H1 (cell line): ENCODE measurements around the gene HIGD2B. TPM values are rescaled to one million over a fixed set of nuclear protein-coding genes. Genes with fewer than 3 reads are reported as not detected.
"Not testable (repeated sequence)": the region's sequence is repeated elsewhere in the genome, so short reads cannot be mapped to it uniquely, and the experiment has no call there.

Experiments
- CTCF ChIA-PET: fragments of 300-600 bp; sonication (Branson Sonifier 250); formaldehyde crosslinking; loops from one replicate; lab custom pipeline; 2021; ENCODE audit not compliant: partially characterized antibody; lab: Charles Lee
- POLR2A ChIA-PET: fragments of 300-600 bp; sonication (Branson Sonifier 250); formaldehyde crosslinking; loops from one replicate; lab custom pipeline; 2021; ENCODE audit warnings: inconsistent platforms; ENCODE audit not compliant: partially characterized antibody; lab: Charles Lee
- DNase-seq, 2 experiments: peaks; one replicate each; pipeline versions ENCODE4 v3.0.0 to v3.0.0-alpha.2; 2010 to 2022; ENCODE audit warnings: low spot score in 2 of 2, low read depth in 1 of 2, mixed read lengths in 1 of 2
- FAIRE-seq: peaks from 2 replicates; lab custom pipeline; 2011; peaks lifted over from hg19 to GRCh38; lab: Jason Lieb, UNC
- H2AFZ ChIP-seq: 2 replicates; pipeline ENCODE4 v1.8.1; 2012; ENCODE audit warnings: low read length, inconsistent platforms
- H2AK5ac ChIP-seq: 2 replicates; pipeline ENCODE4 v1.6.1; 2013; ENCODE audit warnings: low read depth, low read length
- H2BK120ac ChIP-seq: replicated peaks from 2 replicates; pipeline ENCODE3; 2013; ENCODE audit warnings: low read depth, low read length, inconsistent platforms
- H2BK12ac ChIP-seq: 2 replicates; pipeline ENCODE4 v1.6.1; 2013; ENCODE audit warnings: low read depth, low read length
- H2BK15ac ChIP-seq: 2 replicates; pipeline ENCODE4 v1.6.1; 2013; ENCODE audit warnings: low read length
- H2BK20ac ChIP-seq: 2 replicates; pipeline ENCODE4 v1.6.1; 2013; ENCODE audit warnings: low read length
- H2BK5ac ChIP-seq: 2 replicates; pipeline ENCODE4 v1.6.1; 2013; ENCODE audit warnings: low read depth, low read length
- H3K14ac ChIP-seq: 2 replicates; pipeline ENCODE4 v1.6.1; 2013; ENCODE audit warnings: inconsistent platforms; ENCODE audit not compliant: insufficient read length
- H3K18ac ChIP-seq: 2 replicates; pipeline ENCODE4 v1.6.1; 2013; ENCODE audit warnings: low read length; ENCODE audit errors: extremely low read depth
- H3K23ac ChIP-seq: 2 replicates; pipeline ENCODE4 v1.6.1; 2013; ENCODE audit warnings: inconsistent platforms; ENCODE audit not compliant: insufficient read length
- H3K23me2 ChIP-seq: 2 replicates; pipeline ENCODE4 v1.6.1; 2013; ENCODE audit warnings: low read depth, low read length
- H3K27ac ChIP-seq: 2 replicates; pipeline ENCODE4 v1.6.1; 2011; ENCODE audit warnings: low read depth, low read length, inconsistent platforms
- H3K27me3 ChIP-seq, 4 experiments: replicated peaks in 1 of 4; 1 replicate in 1 of 4; 2 replicates in 3 of 4; pipeline versions ENCODE4 v1.6.1 to v1.8.1; 2011 to 2013; ENCODE audit warnings: low read length in 3 of 4, mild to moderate bottlenecking in 3 of 4, inconsistent platforms in 2 of 4, mixed read lengths in 2 of 4, moderate library complexity in 1 of 4; ENCODE audit not compliant: control insufficient read depth in 3 of 4, insufficient read depth in 3 of 4; ENCODE audit errors: extremely low read depth in 1 of 4
- H3K36me3 ChIP-seq, 4 experiments: 2 replicates each; pipeline versions ENCODE4 v1.6.1 to v1.8.1; 2011 to 2013; ENCODE audit warnings: mild to moderate bottlenecking in 4 of 4, low read length in 3 of 4, moderate library complexity in 2 of 4, control low read depth in 1 of 4, inconsistent platforms in 1 of 4; ENCODE audit not compliant: insufficient read depth in 4 of 4, control insufficient read depth in 2 of 4
- H3K4ac ChIP-seq: replicated peaks from 2 replicates; pipeline ENCODE3; 2013; ENCODE audit warnings: low read length, low read depth, mixed read lengths, inconsistent platforms; ENCODE audit not compliant: insufficient read length
- H3K4me1 ChIP-seq, 4 experiments: replicated peaks in 1 of 4; 1 replicate in 1 of 4; 2 replicates in 3 of 4; pipeline versions ENCODE4 v1.6.1 to v1.8.1; 2011 to 2013; ENCODE audit warnings: low read length in 3 of 4, inconsistent platforms in 2 of 4, mixed read lengths in 1 of 4; ENCODE audit not compliant: insufficient read depth in 4 of 4, control insufficient read depth in 3 of 4
- H3K4me2 ChIP-seq, 2 experiments: 2 replicates each; pipeline versions ENCODE4 v1.6.1 to v1.8.1; 2011 to 2013; ENCODE audit warnings: low read depth in 2 of 2, low read length in 2 of 2, control low read depth in 1 of 2, inconsistent platforms in 1 of 2, mild to moderate bottlenecking in 1 of 2; ENCODE audit not compliant: insufficient read depth in 1 of 2
- H3K4me3 ChIP-seq, 4 experiments: fragments of 200-600, 300-600 bp in 1 of 4; sonication (generic), shearing (Covaris generic), sonication (Bioruptor Twin) in 1 of 4; 2 replicates each; pipeline versions ENCODE4 v1.5.1 to v1.8.1; 2011 to 2016; ENCODE audit warnings: low read length in 4 of 4, low read depth in 3 of 4, control low read depth in 2 of 4, inconsistent platforms in 2 of 4, mild to moderate bottlenecking in 2 of 4, mixed read lengths in 1 of 4, moderate library complexity in 1 of 4; ENCODE audit not compliant: insufficient read depth in 2 of 4; ENCODE audit errors: extremely low read depth in 1 of 4
- H3K56ac ChIP-seq: replicated peaks from 2 replicates; pipeline ENCODE3; 2013; ENCODE audit warnings: low read depth, mild to moderate bottlenecking, mixed read lengths, low read length, inconsistent platforms; ENCODE audit not compliant: insufficient read length
- H3K79me1 ChIP-seq: 2 replicates; pipeline ENCODE4 v1.6.1; 2013; ENCODE audit warnings: low read depth, low read length, control low read depth
- H3K79me2 ChIP-seq, 2 experiments: 2 replicates each; pipeline versions ENCODE4 v1.6.1 to v1.8.1; 2012 to 2013; ENCODE audit warnings: low read length in 2 of 2, mild to moderate bottlenecking in 2 of 2, inconsistent platforms in 1 of 2; ENCODE audit not compliant: insufficient read depth in 2 of 2, control insufficient read depth in 1 of 2
- H3K9ac ChIP-seq, 4 experiments: replicated peaks in 1 of 4; 1 replicate in 1 of 4; 2 replicates in 3 of 4; pipeline versions ENCODE4 v1.6.1 to v1.8.1; 2011 to 2013; ENCODE audit warnings: low read depth in 3 of 4, low read length in 3 of 4, control low read depth in 2 of 4, mild to moderate bottlenecking in 2 of 4, moderate library complexity in 2 of 4, inconsistent platforms in 1 of 4; ENCODE audit errors: extremely low read depth in 1 of 4
- H3K9me3 ChIP-seq, 2 experiments: 2 replicates each; pipeline versions ENCODE4 v1.6.1 to v1.8.1; 2012 to 2013; ENCODE audit warnings: mild to moderate bottlenecking in 2 of 2, moderate library complexity in 2 of 2, control low read depth in 1 of 2, inconsistent platforms in 1 of 2, low read depth in 1 of 2, low read length in 1 of 2, mixed read lengths in 1 of 2; ENCODE audit not compliant: insufficient read depth in 2 of 2
- H4K20me1 ChIP-seq, 2 experiments: replicated peaks in 1 of 2; 2 replicates each; pipeline versions ENCODE3 to v1.8.1; 2011 to 2013; ENCODE audit warnings: inconsistent platforms in 2 of 2, low read length in 2 of 2, mild to moderate bottlenecking in 1 of 2; ENCODE audit not compliant: insufficient read depth in 2 of 2, control insufficient read depth in 1 of 2
- H4K5ac ChIP-seq: 2 replicates; pipeline ENCODE4 v1.6.1; 2013; ENCODE audit warnings: low read length, low read depth, mixed read lengths, inconsistent platforms; ENCODE audit not compliant: insufficient read length
- H4K8ac ChIP-seq: 2 replicates; pipeline ENCODE4 v1.8.0; 2013; ENCODE audit warnings: mild to moderate bottlenecking, moderate library complexity, low read length, inconsistent platforms; ENCODE audit not compliant: insufficient read depth; ENCODE audit errors: extremely low read depth
- H4K91ac ChIP-seq: replicated peaks from 2 replicates; pipeline ENCODE3; 2013; ENCODE audit warnings: low read length, mixed read lengths, inconsistent platforms; ENCODE audit not compliant: insufficient read length
- WGBS, 2 experiments: shearing (Covaris generic) in 1 of 2; methylation state at CpG; one replicate each; pipeline versions ENCODE4 v1.1.6 to v1.1.7; 2013 to 2015; ENCODE audit warnings: low lambda C conversion rate in 2 of 2, mixed read lengths in 2 of 2, inconsistent platforms in 1 of 2, low coverage in 1 of 2, missing lambda C conversion rate in 1 of 2; ENCODE audit not compliant: insufficient replicate concordance in 2 of 2, insufficient coverage in 1 of 2, insufficient read length in 1 of 2; ENCODE audit errors: extremely low coverage in 1 of 2, missing lambda C conversion rate in 1 of 2; 5-methylcytosine and 5-hydroxymethylcytosine counted together
- polyA plus RNA-seq, 7 experiments: library from polyadenylated mRNA; depleted of rRNA in 3 of 7; stranded (reverse) in 5 of 7; unstranded in 2 of 7; fragments of >200 nt in 5 of 7; fragments of 200-250 nt in 2 of 7; gene quantifications; 1 replicate in 5 of 7; 2 replicates in 1 of 7; 4 replicates in 1 of 7; pipeline versions ENCODE4 v1.2.1 to v1.2.3, GENCODE V29; 2011 to 2013; ENCODE audit warnings: missing spikeins in 2 of 7, mixed read lengths in 2 of 7
- total RNA-seq: library from RNA; stranded (reverse); fragmentation: NEBNext Ultra II Directional; extraction: Animal tissue kit (Norgen Biotek cat#: 25700); gene quantifications from 2 replicates; pipeline ENCODE4 v1.2.1, GENCODE V29; 2021

HIGD2B gene
- total and polyA plus RNA-seq, 2 of the 8 experiments (the other 6 are each of a cell fraction or from before 2014, with no cell fraction given): not detected

- POLR2A ChIA-PET, H3K23ac ChIP-seq, H2AFZ ChIP-seq, H2BK15ac ChIP-seq, H2BK120ac ChIP-seq, DNase-seq, H3K79me1 ChIP-seq, FAIRE-seq, H3K27me3 ChIP-seq, H3K14ac ChIP-seq, H2BK12ac ChIP-seq, H3K9ac ChIP-seq, CTCF ChIA-PET, H3K23me2 ChIP-seq, H4K20me1 ChIP-seq, H3K56ac ChIP-seq, H3K36me3 ChIP-seq, H2AK5ac ChIP-seq, H3K4me1 ChIP-seq, H3K27ac ChIP-seq, H3K18ac ChIP-seq, H2BK20ac ChIP-seq, H4K8ac ChIP-seq, H3K9me3 ChIP-seq, H3K4me3 ChIP-seq, H2BK5ac ChIP-seq, H3K79me2 ChIP-seq, H4K91ac ChIP-seq, H3K4me2 ChIP-seq, H3K4ac ChIP-seq, H4K5ac ChIP-seq: not testable (repeated sequence)
- WGBS, 2 experiments: no CpG with 5 or more reads among the region's 7 CpGs
Observed at GRCh38 chr15:72654397-72654796, 31.6 kb downstream of the HIGD2B start, which contains the start of gene GOLGA6B. Gene GOLGA6B (plus strand): TSS chr15:72654697. CDS start chr15:72654738, 41 bp downstream.

- H2BK20ac ChIP-seq, H3K9me3 ChIP-seq, H3K18ac ChIP-seq, FAIRE-seq, H3K36me3 ChIP-seq, H3K27me3 ChIP-seq, H2BK5ac ChIP-seq, H4K20me1 ChIP-seq, H3K23me2 ChIP-seq, H2BK12ac ChIP-seq, H2AK5ac ChIP-seq, H3K4ac ChIP-seq, H3K79me2 ChIP-seq, H2BK120ac ChIP-seq, H3K4me1 ChIP-seq, H4K5ac ChIP-seq, H3K79me1 ChIP-seq, H2AFZ ChIP-seq, H4K8ac ChIP-seq, H3K23ac ChIP-seq, H3K4me3 ChIP-seq, CTCF ChIA-PET, H3K9ac ChIP-seq, H3K4me2 ChIP-seq, H3K56ac ChIP-seq, H3K14ac ChIP-seq, H3K27ac ChIP-seq, H4K91ac ChIP-seq, POLR2A ChIA-PET, H2BK15ac ChIP-seq, DNase-seq: not testable (repeated sequence)
- 91% methylated on average over 8 of the region's 10 CpGs; no CpG with 5 or more reads in 1 of the 2 experiments for WGBS, 2 experiments
Observed at GRCh38 chr15:72648631-72649253, 37.2 kb downstream of the HIGD2B start.
